Vagina (tissue), 2 donors: ENCODE measurements around the gene BGLAP. TPM values are rescaled to one million over a fixed set of nuclear protein-coding genes. Genes with fewer than 3 reads are reported as not detected.

Experiments used
- DNase-seq, 2 donors: peaks; one replicate each; pipeline ENCODE4 v3.0.0-alpha.2; 2017; ENCODE audit errors: extremely low spot score in 2 of 2
- H3K27ac ChIP-seq: fragments of 200-600 bp; sonication (generic); one replicate; pipeline ENCODE4 v1.5.1; 2019
- H3K27me3 ChIP-seq: fragments of 200-600 bp; sonication (generic); one replicate; pipeline ENCODE4 v1.5.1; 2019
- H3K36me3 ChIP-seq, 2 donors: fragments of 200-600 bp; sonication (generic); one replicate each; pipeline ENCODE4 v1.5.1; 2017 to 2019
- H3K4me1 ChIP-seq: fragments of 200-600 bp; sonication (generic); one replicate; pipeline ENCODE4 v1.5.1; 2019
- H3K4me3 ChIP-seq, 2 donors: fragments of 200-600 bp; sonication (generic); 1 replicate in 1 of 2; 2 replicates in 1 of 2; pipeline ENCODE4 v1.5.1; 2016 to 2019
- H3K9me3 ChIP-seq: fragments of 200-600 bp; sonication (generic); one replicate; pipeline ENCODE4 v1.5.1; 2019
- CTCF ChIP-seq, 3 experiments: fragments of 450-650 bp in 2 of 3; fragments of 200-600 bp in 1 of 3; sonication (generic) in 1 of 3; IDR thresholded peaks; one replicate each; pipeline ENCODE4 v1.5.1; 2017 to 2019; ENCODE audit warnings: antibody characterized with exemption in 3 of 3, mild to moderate bottlenecking in 2 of 3, moderate library complexity in 2 of 3
- POLR2A ChIP-seq, 2 donors: fragments of 450-650 bp; IDR thresholded peaks; one replicate each; pipeline ENCODE4 v1.6.1; 2017; ENCODE audit warnings: antibody characterized with exemption in 2 of 2, mild to moderate bottlenecking in 2 of 2, moderate library complexity in 2 of 2
- POLR2AphosphoS5 ChIP-seq, 2 donors: sonication (generic); formaldehyde crosslinking; IDR thresholded peaks; one replicate each; pipeline ENCODE4 v1.9.0; 2017; ENCODE audit warnings: antibody characterized with exemption in 2 of 2, mild to moderate bottlenecking in 2 of 2, low read depth in 1 of 2; ENCODE audit not compliant: insufficient read depth in 1 of 2
- intact Hi-C: fragments of 100-400 bp; cut with DNase I; formaldehyde crosslinking; loops from one replicate; pipeline ENCODE4 v1.15.1; 2023
- total RNA-seq: library from RNA; depleted of rRNA; stranded (reverse); fragments of >200 nt; gene quantifications from one replicate; pipeline ENCODE4 v1.2.3, GENCODE V29; 2016

BGLAP gene
- total RNA-seq, 1 donor from 2014 or later, result not detected

- Histone ChIP-seq H3K27me3 (no peaks in the 10 kb centered on the region), H3K4me1 (peaks cover 8% of the 10 kb centered on the region), H3K27ac (no peak overlapping the region), H3K4me3 (no peak overlapping the region), H3K9me3 (no peaks in the 10 kb centered on the region), H3K36me3 (peaks cover 0 to 52% of the 10 kb centered on the region in 2 donors)
- peak in 1 of 3 experiments; percentile 54 for TF ChIP-seq CTCF (IDR thresholded peaks at IDR 0.05)
- TF ChIP-seq POLR2A (IDR thresholded peaks at IDR 0.05), result no peak
- intact Hi-C loops, result loop anchor here (2.0 kb wide), 2 partner anchors 79 to 133 kb away; no protein-coding TSS in a partner anchor
- DNase-seq, result no peak
Observed at GRCh38 chr1:156225677-156226014, 16.3 kb upstream of the BGLAP start.

- peaks cover 0 to 47% of the 10 kb centered on the region in 2 donors for H3K36me3 ChIP-seq
- intact Hi-C loops, result loop anchor here (2.0 kb wide), 1 partner anchor 79 kb away; no protein-coding TSS in a partner anchor
- no peak overlapping the region for H3K27ac ChIP-seq
Observed at GRCh38 chr1:156226116-156226538, 15.9 kb upstream of the BGLAP start.

GRCh38 chr1:156226782-156227181 lies 15.2 kb upstream of the BGLAP start:
- TF ChIP-seq CTCF (IDR thresholded peaks at IDR 0.05) (no peak), POLR2AphosphoS5 (IDR thresholded peaks at IDR 0.05; ENCODE audit: insufficient read depth in 1 of 2, low read depth in 1 of 2) (no peak), POLR2A (IDR thresholded peaks at IDR 0.05) (no peak)
- Histone ChIP-seq H3K9me3 (no peaks in the 10 kb centered on the region), H3K36me3 (peaks cover 0 to 42% of the 10 kb centered on the region in 2 donors), H3K27me3 (no peaks in the 10 kb centered on the region), H3K27ac (no peak overlapping the region), H3K4me3 (no peak overlapping the region), H3K4me1 (peaks cover 8% of the 10 kb centered on the region)
- intact Hi-C loops, result loop anchor here (2.0 kb wide), 1 partner anchor 80 kb away; no protein-coding TSS in a partner anchor
- DNase-seq, result peak in 1 of 2 donors; percentile 83

More at GRCh38 chr1:156226116-156226538, 15.9 kb upstream of the BGLAP start:
- TF ChIP-seq CTCF (IDR thresholded peaks at IDR 0.05) (no peak), POLR2A (IDR thresholded peaks at IDR 0.05) (no peak), POLR2AphosphoS5 (IDR thresholded peaks at IDR 0.05; ENCODE audit: insufficient read depth in 1 of 2, low read depth in 1 of 2) (no peak)
- H3K9me3 ChIP-seq, result no peaks in the 10 kb centered on the region
- H3K4me1 ChIP-seq, result peaks cover 8% of the 10 kb centered on the region
- DNase-seq, result no peak
- H3K27me3 ChIP-seq, result no peaks in the 10 kb centered on the region
- H3K4me3 ChIP-seq, result no peak overlapping the region

GRCh38 chr1:156228501-156228900 lies 13.5 kb upstream of the BGLAP start:
- intact Hi-C loops, result no loop called here
- H3K4me1 ChIP-seq, result peaks cover 8% of the 10 kb centered on the region
- TF ChIP-seq POLR2AphosphoS5 (IDR thresholded peaks at IDR 0.05; ENCODE audit: insufficient read depth in 1 of 2, low read depth in 1 of 2), result no peak
- no peak for TF ChIP-seq POLR2A (IDR thresholded peaks at IDR 0.05)
- TF ChIP-seq CTCF (IDR thresholded peaks at IDR 0.05), result no peak
- H3K36me3 ChIP-seq, result peaks cover 0 to 32% of the 10 kb centered on the region in 2 donors
- DNase-seq, result no peak
- no peaks in the 10 kb centered on the region for H3K9me3 ChIP-seq
- H3K4me3 ChIP-seq, result no peak overlapping the region
- no peak overlapping the region for H3K27ac ChIP-seq
- H3K27me3 ChIP-seq, result no peaks in the 10 kb centered on the region

- Histone ChIP-seq H3K9me3 (no peaks in the 10 kb centered on the region), H3K27ac (no peak overlapping the region), H3K4me1 (peaks cover 8% of the 10 kb centered on the region), H3K36me3 (peaks cover 0 to 37% of the 10 kb centered on the region in 2 donors), H3K4me3 (no peak overlapping the region), H3K27me3 (no peaks in the 10 kb centered on the region)
- no peak for DNase-seq
- TF ChIP-seq POLR2AphosphoS5 (IDR thresholded peaks at IDR 0.05; ENCODE audit: insufficient read depth in 1 of 2, low read depth in 1 of 2), result no peak
- no peak for TF ChIP-seq POLR2A (IDR thresholded peaks at IDR 0.05)
- no peak for TF ChIP-seq CTCF (IDR thresholded peaks at IDR 0.05)
- intact Hi-C loops, result no loop called here
Observed at GRCh38 chr1:156229809-156230472, 12.0 kb upstream of the BGLAP start.
